ENCODE data around the gene COA5. TPM values are rescaled to one million over a fixed set of nuclear protein-coding genes. Genes with fewer than 3 reads are reported as not detected.

Gene COA5
- total and polyA plus RNA-seq, 2 experiments from 2014 or later = 33.3 to 113 TPM

- TF ChIP-seq NANOG (IDR thresholded peaks at IDR 0.05; ENCODE audit: borderline replicate concordance) (no peak), CREB1 (CRISPR knock-in tag; IDR thresholded peaks at IDR 0.05; ENCODE audit: low read depth) (no peak), ZNF114 (CRISPR knock-in tag; IDR thresholded peaks at IDR 0.05) (no peak), REST (IDR thresholded peaks at IDR 0.05; ENCODE audit: unreplicated experiment) (no peak)
- no peaks in the 10 kb centered on the region for H3K9me3 Mint-ChIP-seq
Observed at GRCh38 chr2:98583276-98583675, 25.0 kb downstream of the COA5 start.

GRCh38 chr2:98582523-98582922 is 25.8 kb downstream of the COA5 start:
- Histone ChIP-seq H3K36me3 (ENCODE audit: insufficient read depth) (0 out of 2 replicates have a peak, but pooled peaks cover 4% of the 10 kb centered on the region), H3K4me1 (ENCODE audit: insufficient read depth) (no peaks in the 10 kb centered on the region), H3K4me3 (no peak overlapping the region), H3K27me3 (ENCODE audit: insufficient read depth) (no peaks in the 10 kb centered on the region), H3K9me2 (ENCODE audit: insufficient read depth) (no peaks in the 10 kb centered on the region), H4K20me1 (replicated peaks; ENCODE audit: insufficient read depth) (no peaks in the 10 kb centered on the region; the same call in 1 of the 2 replicates), H3K4me2 (no peak overlapping the region), H3K79me2 (replicated peaks; ENCODE audit: insufficient read depth) (no peaks in the 10 kb centered on the region), H2AFZ (no peak overlapping the region), H3F3A (replicated peaks; ENCODE audit: low read depth) (no peaks in the 10 kb centered on the region), H3K27ac (ENCODE audit: low read depth) (no peak overlapping the region)
- no peak overlapping the region for H3K4me3 Mint-ChIP-seq
- no peaks in the 10 kb centered on the region for H3K9me3 Mint-ChIP-seq
- H3K4me1 Mint-ChIP-seq = no peaks in the 10 kb centered on the region; the same call in 2 of the 3 replicates
- no peak overlapping the region for H3K27ac Mint-ChIP-seq
- H3K36me3 Mint-ChIP-seq (ENCODE audit: low read depth) = peaks cover 16% of the 10 kb centered on the region
- no peaks in the 10 kb centered on the region for H3K27me3 Mint-ChIP-seq (ENCODE audit: insufficient read depth, low read depth, poor library complexity)
- DNase-seq (ENCODE audit: low spot score) = no peak
- ATAC-seq = no peak
- TF ChIP-seq JUNB (IDR thresholded peaks at IDR 0.05; ENCODE audit: unreplicated experiment) (no peak), ZNF462 (CRISPR knock-in tag; IDR thresholded peaks at IDR 0.05) (no peak), ETS1 (IDR thresholded peaks at IDR 0.05) (no peak), CREB1 (CRISPR knock-in tag; IDR thresholded peaks at IDR 0.05; ENCODE audit: low read depth) (no peak), POLR2AphosphoS5 (IDR thresholded peaks at IDR 0.05; ENCODE audit: low read depth) (no peak), CTCF (conservative IDR thresholded peaks at IDR 0.05; ENCODE audit: low read depth in 2 of 2) (no peak)

More at GRCh38 chr2:98583276-98583675, 25.0 kb downstream of the COA5 start:
- H3K4me1 ChIP-seq (ENCODE audit: insufficient read depth) = no peaks in the 10 kb centered on the region
- ATAC-seq (no peak), DNase-seq (ENCODE audit: low spot score) (no peak)
- no peak overlapping the region for H3K4me2 ChIP-seq
- no peaks in the 10 kb centered on the region for H3K27me3 ChIP-seq (ENCODE audit: insufficient read depth)
- H2AFZ ChIP-seq = no peak overlapping the region
- H3K36me3 ChIP-seq (ENCODE audit: insufficient read depth) = 0 out of 2 replicates have a peak, but pooled peaks cover 4% of the 10 kb centered on the region
- Mint-ChIP-seq H3K27me3 (ENCODE audit: insufficient read depth, low read depth, poor library complexity) (no peaks in the 10 kb centered on the region), H3K4me1 (no peaks in the 10 kb centered on the region; the same call in 2 of the 3 replicates), H3K27ac (no peak overlapping the region), H3K4me3 (no peak overlapping the region), H3K36me3 (ENCODE audit: low read depth) (peaks cover 9% of the 10 kb centered on the region)
- no peak overlapping the region for H3K4me3 ChIP-seq
- no peaks in the 10 kb centered on the region for H3K9me2 ChIP-seq (ENCODE audit: insufficient read depth)
- H4K20me1 ChIP-seq (replicated peaks; ENCODE audit: insufficient read depth) = no peaks in the 10 kb centered on the region; the same call in 1 of the 2 replicates
- no peak overlapping the region for H3K27ac ChIP-seq (ENCODE audit: low read depth)
- no peaks in the 10 kb centered on the region for H3K79me2 ChIP-seq (replicated peaks; ENCODE audit: insufficient read depth)
- no peaks in the 10 kb centered on the region for H3F3A ChIP-seq (replicated peaks; ENCODE audit: low read depth)
